Thyroid gland (tissue), 4 donors: ENCODE data around the gene CDC26. TPM values are rescaled to one million over a fixed set of nuclear protein-coding genes. Genes with fewer than 3 reads are reported as not detected.

ENCODE experiments used
- DNase-seq, 2 donors: peaks; one replicate each; pipeline ENCODE4 v3.0.0-alpha.2; 2019
- H3K27ac ChIP-seq, 3 donors: fragments of 200-600 bp; sonication (generic); 1 replicate in 2 of 3; 2 replicates in 1 of 3; pipeline ENCODE4 v1.5.1; 2016 to 2019; ENCODE audit warnings: mild to moderate bottlenecking in 1 of 3, moderate library complexity in 1 of 3
- H3K27me3 ChIP-seq: fragments of 200-600 bp; sonication (generic); one replicate; pipeline ENCODE4 v1.5.1; 2019
- H3K36me3 ChIP-seq, 2 donors: fragments of 200-600 bp; sonication (generic); one replicate each; pipeline ENCODE4 v1.5.1; 2016 to 2019
- H3K4me1 ChIP-seq, 2 donors: fragments of 200-600 bp; sonication (generic); one replicate each; pipeline ENCODE4 v1.5.1; 2017 to 2019
- H3K4me3 ChIP-seq, 3 donors: fragments of 200-600 bp; sonication (generic); replicated peaks in 1 of 3; 1 replicate in 2 of 3; 2 replicates in 1 of 3; pipeline ENCODE4 v1.5.1; 2016; ENCODE audit warnings: mild to moderate bottlenecking in 1 of 3
- H3K9me3 ChIP-seq: fragments of 200-600 bp; sonication (generic); one replicate; pipeline ENCODE4 v1.5.1; 2017
- CTCF ChIP-seq, 6 experiments: fragments of 200-600 bp in 3 of 6; fragments of 450-650 bp in 3 of 6; sonication (generic) in 3 of 6; IDR thresholded peaks; one replicate each; pipeline ENCODE4 v1.5.1; 2016 to 2019; ENCODE audit warnings: antibody characterized with exemption in 6 of 6, mild to moderate bottlenecking in 2 of 6, inconsistent platforms in 1 of 6, moderate library complexity in 1 of 6
- POLR2A ChIP-seq, 2 donors: fragments of 450-650 bp; IDR thresholded peaks; one replicate each; pipeline ENCODE4 v1.6.1; 2017; ENCODE audit warnings: antibody characterized with exemption in 2 of 2, mild to moderate bottlenecking in 2 of 2, moderate library complexity in 1 of 2
- WGBS, 2 donors: methylation state at CpG; one replicate each; pipeline ENCODE4 v1.1.5; 2017; 5-methylcytosine and 5-hydroxymethylcytosine counted together
- intact Hi-C: fragments of 100-400 bp; cut with DNase I; formaldehyde crosslinking; loops from one replicate; pipeline ENCODE4 v1.15.1; 2023
- total RNA-seq, 4 donors: library from RNA; depleted of rRNA; stranded (reverse); fragments of >200 nt; gene quantifications; one replicate each; pipeline ENCODE4 v1.2.3, GENCODE V29; 2016

Gene CDC26
- total RNA-seq, 4 donors from 2014 or later, result 23.0 to 73.5 (median 38.3) TPM

- WGBS, 2 donors, result 92 to 97% methylated on average over 4 of the region's 4 CpGs
- peaks cover 0 to under 1% of the 10 kb centered on the region in 2 donors for H3K4me1 ChIP-seq
- H3K9me3 ChIP-seq, result no peaks in the 10 kb centered on the region
- DNase-seq, result no peak
- peaks cover 0 to 20% of the 10 kb centered on the region in 2 donors for H3K36me3 ChIP-seq
- no peak overlapping the region for H3K4me3 ChIP-seq
- H3K27me3 ChIP-seq, result no peaks in the 10 kb centered on the region
- TF ChIP-seq POLR2A (IDR thresholded peaks at IDR 0.05), result no peak
- no peak for TF ChIP-seq CTCF (IDR thresholded peaks at IDR 0.05)
- intact Hi-C loops, result no loop called here
- no peak overlapping the region for H3K27ac ChIP-seq
Measured at GRCh38 chr9:113316030-113316429, 40.7 kb upstream of the CDC26 start.

GRCh38 chr9:113315231-113315630 is 39.9 kb upstream of the CDC26 start:
- Histone ChIP-seq H3K27ac (no peak overlapping the region), H3K27me3 (no peaks in the 10 kb centered on the region), H3K9me3 (no peaks in the 10 kb centered on the region), H3K4me3 (no peak overlapping the region), H3K36me3 (peaks cover 0 to 20% of the 10 kb centered on the region in 2 donors), H3K4me1 (peaks cover 0 to 7% of the 10 kb centered on the region in 2 donors)
- no peak for DNase-seq
- intact Hi-C loops, result no loop called here
- TF ChIP-seq CTCF (IDR thresholded peaks at IDR 0.05) (no peak), POLR2A (IDR thresholded peaks at IDR 0.05) (no peak)

GRCh38 chr9:113313261-113313660 is 37.9 kb upstream of the CDC26 start:
- Histone ChIP-seq H3K4me1 (peaks cover 0 to 10% of the 10 kb centered on the region in 2 donors), H3K36me3 (peaks cover 0 to 9% of the 10 kb centered on the region in 2 donors), H3K27me3 (no peaks in the 10 kb centered on the region), H3K9me3 (no peaks in the 10 kb centered on the region), H3K27ac (no peak overlapping the region), H3K4me3 (no peak overlapping the region)
- no peak for DNase-seq
- TF ChIP-seq POLR2A (IDR thresholded peaks at IDR 0.05) (no peak), CTCF (IDR thresholded peaks at IDR 0.05) (no peak)
- intact Hi-C loops, result no loop called here
- 71 to 73% methylated on average over 5 of the region's 5 CpGs for WGBS, 2 donors

GRCh38 chr9:113311961-113312360 is 36.6 kb upstream of the CDC26 start:
- H3K9me3 ChIP-seq, result no peaks in the 10 kb centered on the region
- DNase-seq, result no peak
- H3K27me3 ChIP-seq, result no peaks in the 10 kb centered on the region
- no peaks in the 10 kb centered on the region for H3K36me3 ChIP-seq
- no peak overlapping the region for H3K27ac ChIP-seq
- H3K4me1 ChIP-seq, result peaks cover 0 to 18% of the 10 kb centered on the region in 2 donors
- 79 to 82% methylated on average over 3 of the region's 3 CpGs for WGBS, 2 donors
- intact Hi-C loops, result no loop called here
- TF ChIP-seq CTCF (IDR thresholded peaks at IDR 0.05), result no peak
- H3K4me3 ChIP-seq, result no peak overlapping the region

GRCh38 chr9:113310538-113310937 is 35.2 kb upstream of the CDC26 start:
- H3K9me3 ChIP-seq, result no peaks in the 10 kb centered on the region
- H3K27me3 ChIP-seq, result no peaks in the 10 kb centered on the region
- peaks cover 0 to 19% of the 10 kb centered on the region in 2 donors for H3K4me1 ChIP-seq
- intact Hi-C loops, result no loop called here
- H3K4me3 ChIP-seq, result no peak overlapping the region
- DNase-seq, result peak; percentile 13 to 32
- 33 to 47% methylated on average over 3 of the region's 3 CpGs for WGBS, 2 donors
- H3K27ac ChIP-seq, result no peak overlapping the region
- no peaks in the 10 kb centered on the region for H3K36me3 ChIP-seq
- TF ChIP-seq CTCF (IDR thresholded peaks at IDR 0.05), result no peak
- TF ChIP-seq POLR2A (IDR thresholded peaks at IDR 0.05), result no peak
